A673 (cell line): ENCODE measurements around the gene TASP1. TPM values are rescaled to one million over a fixed set of nuclear protein-coding genes. Genes with fewer than 3 reads are reported as not detected.

Experiments used
- BruUV-seq: library from RNA; stranded (reverse); fragments of 400-500 nt; replicated peaks from 2 replicates; lab custom pipeline; 2021; lab: Mats Ljungman, UMichigan
- CTCF ChIA-PET: fragments of 300-600 bp; sonication (Branson Sonifier 250); formaldehyde crosslinking; loops from one replicate; lab custom pipeline; 2022; ENCODE audit warnings: antibody characterized with exemption; lab: Charles Lee
- POLR2A ChIA-PET: fragments of 300-600 bp; sonication (Branson Sonifier 250); formaldehyde crosslinking; loops from one replicate; lab custom pipeline; 2022; ENCODE audit warnings: antibody characterized with exemption; ENCODE audit not compliant: low non-redundant PET; lab: Charles Lee
- DNase-seq: peaks from one replicate; pipeline ENCODE4 v3.0.0-alpha.2; 2015; ENCODE audit warnings: low spot score
- H3K27ac ChIP-seq: fragments of 200-600 bp; sonication (generic); 2 replicates; pipeline ENCODE4 v1.5.1; 2016; ENCODE audit warnings: mixed run types, low read depth, mild to moderate bottlenecking, mixed read lengths, antibody characterized with exemption, low read length; ENCODE audit not compliant: poor library complexity, severe bottlenecking
- H3K27me3 ChIP-seq: fragments of 200-600 bp; sonication (generic); replicated peaks from 2 replicates; pipeline ENCODE4 v1.6.1; 2017; ENCODE audit warnings: mixed run types, low read depth, mild to moderate bottlenecking, mixed read lengths, antibody characterized with exemption, low read length; ENCODE audit not compliant: insufficient read depth, poor library complexity
- H3K36me3 ChIP-seq: fragments of 200-600 bp; sonication (generic); 2 replicates; pipeline ENCODE4 v1.6.1; 2016; ENCODE audit warnings: mixed run types, mild to moderate bottlenecking, mixed read lengths, antibody characterized with exemption, low read length; ENCODE audit not compliant: insufficient read depth, poor library complexity, severe bottlenecking
- H3K4me1 ChIP-seq: fragments of 200-600 bp; sonication (generic); 2 replicates; pipeline ENCODE4 v1.6.1; 2017; ENCODE audit warnings: mixed run types, mild to moderate bottlenecking, mixed read lengths, antibody characterized with exemption, low read length; ENCODE audit not compliant: insufficient read depth, poor library complexity, severe bottlenecking
- H3K4me3 ChIP-seq: fragments of 200-600 bp; sonication (generic); 2 replicates; pipeline ENCODE4 v1.5.1; 2016; ENCODE audit warnings: low read depth, mixed run types, mild to moderate bottlenecking, mixed read lengths, low read length; ENCODE audit not compliant: poor library complexity, severe bottlenecking
- H3K9me3 ChIP-seq: fragments of 200-600 bp; sonication (generic); 2 replicates; pipeline ENCODE4 v1.6.1; 2016; ENCODE audit warnings: mixed run types, low read depth, mild to moderate bottlenecking, mixed read lengths, antibody characterized with exemption, low read length; ENCODE audit not compliant: poor library complexity, severe bottlenecking
- CTCF ChIP-seq: fragments of 300-800, 200-600 bp; sonication (generic); conservative IDR thresholded peaks from 2 replicates; pipeline ENCODE4 v1.5.1; 2017; ENCODE audit warnings: low read depth, mild to moderate bottlenecking, antibody characterized with exemption, low read length, moderate library complexity, mixed read lengths
- EZH2 ChIP-seq: fragments of 200-600 bp; sonication (generic); IDR thresholded peaks from 2 replicates; pipeline ENCODE4 v1.6.1; 2017; ENCODE audit warnings: borderline replicate concordance, low read depth, mild to moderate bottlenecking, mixed read lengths, antibody characterized with exemption, low read length; ENCODE audit not compliant: poor library complexity, severe bottlenecking
- intact Hi-C: fragments of 100-400 bp; cut with micrococcal nuclease; formaldehyde crosslinking; loops from one replicate; pipeline ENCODE4 v1.10.0; 2022; ENCODE audit not compliant: unreplicated experiment
- total RNA-seq: library from RNA; stranded (reverse); gene quantifications from 2 replicates; pipeline ENCODE4 v1.2.3, GENCODE V29; 2021

TASP1 gene
- total RNA-seq, 1 experiment from 2014 or later: 15.6 TPM

GRCh38 chr20:13613917-13614316 is 24.8 kb downstream of the TASP1 start:
- H3K4me3 ChIP-seq: no peak overlapping the region
- H3K27ac ChIP-seq: no peak overlapping the region
- ChIA-PET CTCF (no interaction called here), POLR2A (no interaction called here)
- no peaks in the 10 kb centered on the region for H3K36me3 ChIP-seq
- no peak for DNase-seq
- intact Hi-C loops: no loop called here
- no peaks in the 10 kb centered on the region for H3K27me3 ChIP-seq
- H3K9me3 ChIP-seq: no peaks in the 10 kb centered on the region
- TF ChIP-seq CTCF (no peak), EZH2 (no peak)
- BruUV-seq: no TSS peak
- peaks cover 10% of the 10 kb centered on the region for H3K4me1 ChIP-seq

DNA sequence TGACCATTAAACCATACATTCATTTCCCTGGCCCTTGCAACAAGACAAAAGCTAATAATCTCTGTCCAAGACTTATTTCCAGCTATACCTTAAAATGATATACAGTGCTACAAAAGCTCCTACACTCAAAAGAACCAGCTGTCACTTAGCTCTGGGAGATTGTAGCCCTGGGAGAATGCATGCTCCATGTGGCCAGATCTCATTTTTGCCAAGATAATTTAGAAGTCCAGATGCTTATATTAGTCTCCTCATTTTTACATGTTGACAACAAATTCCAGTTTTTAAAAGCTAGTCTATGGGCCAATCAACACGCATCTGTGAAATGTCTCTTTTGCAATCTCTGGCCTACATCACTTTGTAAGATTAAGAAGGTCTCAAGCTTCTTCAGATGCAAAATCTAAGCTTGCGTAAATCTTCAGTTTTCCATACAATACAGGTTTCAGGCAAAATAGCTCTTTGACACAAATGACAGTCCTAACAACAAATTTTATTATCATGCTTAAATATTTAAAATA is 27.1 kb downstream of the TASP1 start:
- no peak for TF ChIP-seq EZH2
- TF ChIP-seq CTCF: no peak
- no peak for DNase-seq
- Histone ChIP-seq H3K27ac (no peak overlapping the region), H3K9me3 (no peaks in the 10 kb centered on the region), H3K4me3 (no peak overlapping the region), H3K36me3 (no peaks in the 10 kb centered on the region), H3K4me1 (peaks cover 10% of the 10 kb centered on the region), H3K27me3 (no peaks in the 10 kb centered on the region)
- no TSS peak for BruUV-seq
- CTCF ChIA-PET: no interaction called here
- intact Hi-C loops: no loop called here
- POLR2A ChIA-PET: no interaction called here

GRCh38 chr20:13610184-13610583 is 28.5 kb downstream of the TASP1 start:
- POLR2A ChIA-PET: no interaction called here
- intact Hi-C loops: no loop called here
- Histone ChIP-seq H3K9me3 (no peaks in the 10 kb centered on the region), H3K36me3 (no peaks in the 10 kb centered on the region), H3K4me1 (peaks cover 10% of the 10 kb centered on the region), H3K27ac (no peak overlapping the region), H3K4me3 (no peak overlapping the region), H3K27me3 (no peaks in the 10 kb centered on the region)
- TF ChIP-seq CTCF (peak; percentile 45), EZH2 (no peak)
- CTCF ChIA-PET: no interaction called here
- no TSS peak for BruUV-seq
- peak; percentile 37 for DNase-seq
